Mesothelial cell of epicardium (in vitro differentiated cells): ENCODE measurements around the gene CC2D1A. TPM values are rescaled to one million over a fixed set of nuclear protein-coding genes. Genes with fewer than 3 reads are reported as not detected.
A peak's percentile ranks its signal among the peaks of the same experiment; 100 is the strongest.

Experiments
- DNase-seq, 2 experiments: peaks; one replicate each; pipeline ENCODE4 v3.0.0; 2021; ENCODE audit warnings: low spot score in 2 of 2; ENCODE audit not compliant: unreplicated experiment in 2 of 2
- H3K27ac Mint-ChIP-seq: 2 replicates; pipeline ENCODE4 v1.8.0; 2021; ENCODE audit warnings: mixed read lengths
- H3K27me3 Mint-ChIP-seq: 2 replicates; pipeline ENCODE4 v1.8.0; 2021; ENCODE audit warnings: low read depth, mixed read lengths
- H3K36me3 Mint-ChIP-seq: 2 replicates; pipeline ENCODE4 v1.8.0; 2021; ENCODE audit warnings: mixed read lengths
- H3K4me1 Mint-ChIP-seq: 2 replicates; pipeline ENCODE4 v1.8.0; 2021; ENCODE audit warnings: mixed read lengths
- H3K4me3 Mint-ChIP-seq: 2 replicates; pipeline ENCODE4 v1.8.0; 2021; ENCODE audit warnings: mild to moderate bottlenecking, moderate library complexity, mixed read lengths
- H3K9me3 Mint-ChIP-seq: 2 replicates; pipeline ENCODE4 v1.8.0; 2021; ENCODE audit warnings: mixed read lengths
- total RNA-seq: library from RNA; stranded (reverse); gene quantifications from 3 replicates; pipeline ENCODE4 v1.2.1, GENCODE V29; 2021
- TF ChIP-seq, protein P1 (sequence below): fragments of 200-600 bp; sonication (generic); IDR thresholded peaks from one replicate; pipeline ENCODE4 v1.5.0; 2021; ENCODE audit warnings: antibody characterized with exemption; ENCODE audit not compliant: unreplicated experiment

The CC2D1A gene
- total RNA-seq, 1 donor from 2014 or later = 66.0 TPM

DNA sequence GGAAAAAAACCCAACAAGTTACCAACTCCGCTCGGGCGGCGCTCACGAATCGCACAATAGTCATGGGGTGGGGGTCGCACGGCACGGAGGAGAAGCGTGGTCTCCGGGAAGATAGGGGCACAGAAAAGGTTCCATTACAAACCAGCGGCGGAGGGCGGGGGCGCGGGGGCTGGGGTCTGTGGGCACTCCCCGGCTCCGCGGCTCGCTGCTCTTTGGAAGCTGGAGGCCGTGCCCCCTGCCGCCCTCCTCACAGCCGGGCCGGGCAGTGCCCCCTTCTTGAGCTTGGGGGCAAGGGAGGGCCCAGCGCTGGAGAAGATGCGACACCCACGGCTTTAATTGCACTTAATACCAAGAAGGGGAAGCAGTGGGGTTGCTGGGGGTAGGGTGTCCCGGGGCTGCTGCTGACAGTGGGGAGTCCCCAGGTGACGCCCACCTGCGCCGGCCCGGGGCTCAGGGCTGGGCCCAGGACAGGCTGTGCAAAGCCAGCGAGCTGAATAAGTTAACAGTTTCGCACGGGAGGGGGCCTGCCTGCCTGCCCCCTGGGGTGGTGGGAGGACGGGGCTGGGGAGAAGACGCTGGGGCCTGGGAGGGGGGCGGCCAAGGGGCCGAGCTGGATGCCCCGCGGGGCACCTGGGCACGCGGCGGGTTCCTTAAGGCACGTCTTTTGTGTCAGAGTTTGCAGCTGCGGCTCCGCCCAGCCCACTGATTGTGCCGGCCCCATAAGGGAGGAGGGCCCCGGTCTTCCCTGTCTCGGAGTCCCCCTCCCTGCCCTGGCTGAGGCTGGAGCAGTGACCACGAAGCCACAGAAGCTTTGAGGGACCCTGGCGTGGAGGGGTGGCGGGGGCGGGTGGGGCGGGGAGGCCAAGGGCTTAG is 56.1 kb downstream of the CC2D1A start:
- no peaks in the 10 kb centered on the region for H3K9me3 Mint-ChIP-seq
- no peak overlapping the region for H3K4me3 Mint-ChIP-seq
- DNase-seq = no peak
- peaks cover 14% of the 10 kb centered on the region for H3K36me3 Mint-ChIP-seq
- H3K4me1 Mint-ChIP-seq = no peaks in the 10 kb centered on the region
- H3K27ac Mint-ChIP-seq = peak overlapping the region; percentile 50
- TF ChIP-seq, protein P1, sequence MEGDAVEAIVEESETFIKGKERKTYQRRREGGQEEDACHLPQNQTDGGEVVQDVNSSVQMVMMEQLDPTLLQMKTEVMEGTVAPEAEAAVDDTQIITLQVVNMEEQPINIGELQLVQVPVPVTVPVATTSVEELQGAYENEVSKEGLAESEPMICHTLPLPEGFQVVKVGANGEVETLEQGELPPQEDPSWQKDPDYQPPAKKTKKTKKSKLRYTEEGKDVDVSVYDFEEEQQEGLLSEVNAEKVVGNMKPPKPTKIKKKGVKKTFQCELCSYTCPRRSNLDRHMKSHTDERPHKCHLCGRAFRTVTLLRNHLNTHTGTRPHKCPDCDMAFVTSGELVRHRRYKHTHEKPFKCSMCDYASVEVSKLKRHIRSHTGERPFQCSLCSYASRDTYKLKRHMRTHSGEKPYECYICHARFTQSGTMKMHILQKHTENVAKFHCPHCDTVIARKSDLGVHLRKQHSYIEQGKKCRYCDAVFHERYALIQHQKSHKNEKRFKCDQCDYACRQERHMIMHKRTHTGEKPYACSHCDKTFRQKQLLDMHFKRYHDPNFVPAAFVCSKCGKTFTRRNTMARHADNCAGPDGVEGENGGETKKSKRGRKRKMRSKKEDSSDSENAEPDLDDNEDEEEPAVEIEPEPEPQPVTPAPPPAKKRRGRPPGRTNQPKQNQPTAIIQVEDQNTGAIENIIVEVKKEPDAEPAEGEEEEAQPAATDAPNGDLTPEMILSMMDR = no peak
- H3K27me3 Mint-ChIP-seq = no peaks in the 10 kb centered on the region

GRCh38 chr19:13962699-13963602 is 57.0 kb downstream of the CC2D1A start:
- Mint-ChIP-seq H3K36me3 (peaks cover 14% of the 10 kb centered on the region), H3K9me3 (no peaks in the 10 kb centered on the region), H3K27me3 (no peaks in the 10 kb centered on the region), H3K4me1 (no peaks in the 10 kb centered on the region), H3K4me3 (no peak overlapping the region), H3K27ac (no peak overlapping the region)
- TF ChIP-seq, protein P1 = no peak
- no peak for DNase-seq

GRCh38 chr19:13963603-13964105 is 57.7 kb downstream of the CC2D1A start:
- no peak overlapping the region for H3K27ac Mint-ChIP-seq
- H3K27me3 Mint-ChIP-seq = no peaks in the 10 kb centered on the region
- DNase-seq = no peak
- H3K4me1 Mint-ChIP-seq = no peaks in the 10 kb centered on the region
- no peaks in the 10 kb centered on the region for H3K9me3 Mint-ChIP-seq
- no peak overlapping the region for H3K4me3 Mint-ChIP-seq
- TF ChIP-seq, protein P1 = no peak
- H3K36me3 Mint-ChIP-seq = peaks cover 14% of the 10 kb centered on the region

DNA sequence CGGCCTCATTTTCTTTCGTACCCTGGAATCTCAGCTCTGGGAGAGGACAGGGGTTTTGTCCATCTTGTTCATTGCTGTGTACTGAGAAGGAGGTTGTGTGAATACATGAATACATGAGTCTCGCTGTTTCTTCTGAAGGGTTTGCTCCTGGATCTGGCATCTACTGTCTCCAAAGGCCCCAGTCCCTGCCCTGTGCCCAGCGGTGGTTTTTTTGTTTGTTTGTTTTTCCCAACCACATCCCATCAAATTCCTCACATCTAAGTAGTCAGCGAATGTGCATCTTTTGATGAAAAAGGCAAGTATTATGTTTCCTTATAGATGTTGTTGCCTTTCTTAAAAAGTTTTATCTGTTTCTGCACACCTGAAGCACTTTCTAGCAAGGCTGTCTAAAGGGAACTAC is 58.8 kb downstream of the CC2D1A start:
- H3K9me3 Mint-ChIP-seq = no peaks in the 10 kb centered on the region
- peaks cover 20% of the 10 kb centered on the region for H3K36me3 Mint-ChIP-seq
- no peak overlapping the region for H3K27ac Mint-ChIP-seq
- H3K4me3 Mint-ChIP-seq = no peak overlapping the region
- TF ChIP-seq, protein P1 = no peak
- DNase-seq = no peak
- no peaks in the 10 kb centered on the region for H3K27me3 Mint-ChIP-seq
- H3K4me1 Mint-ChIP-seq = no peaks in the 10 kb centered on the region

DNA sequence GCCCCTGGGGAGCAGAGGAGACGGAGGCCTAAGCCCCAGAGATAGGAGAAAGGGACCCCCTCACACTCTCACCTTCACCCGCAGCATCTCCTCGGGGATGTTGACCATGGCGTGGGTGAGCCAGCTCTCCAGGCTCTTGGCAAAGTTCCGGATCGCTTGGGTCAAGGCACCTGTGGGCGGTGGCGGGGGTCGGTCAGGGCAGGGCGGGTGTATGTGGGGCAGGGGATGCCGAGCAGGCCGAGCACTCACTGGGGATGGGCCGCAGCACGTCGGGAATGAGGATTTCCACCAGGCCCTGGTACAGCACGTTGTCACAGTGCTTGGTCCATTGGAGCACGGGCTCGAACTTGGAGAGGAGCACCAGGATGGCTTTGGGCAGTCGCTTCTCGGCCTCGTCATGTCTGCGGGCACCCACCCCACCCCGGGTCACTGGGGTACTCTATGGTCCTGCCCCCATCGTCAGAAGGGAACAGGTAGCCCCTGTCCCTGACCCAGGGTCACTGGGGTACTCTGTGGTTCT is 59.4 kb downstream of the CC2D1A start:
- H3K27me3 Mint-ChIP-seq = no peaks in the 10 kb centered on the region
- H3K27ac Mint-ChIP-seq = no peak overlapping the region
- no peaks in the 10 kb centered on the region for H3K9me3 Mint-ChIP-seq
- H3K4me3 Mint-ChIP-seq = no peak overlapping the region
- H3K4me1 Mint-ChIP-seq = no peaks in the 10 kb centered on the region
- TF ChIP-seq, protein P1 = no peak
- peaks cover 20% of the 10 kb centered on the region for H3K36me3 Mint-ChIP-seq
- DNase-seq = no peak
